ENCODE measurements around the gene ADCY2.

ADCY2 gene

GRCh38 chr5:7852542-7852941 is 456.6 kb downstream of the ADCY2 start:
- CTCF ChIA-PET, result interaction anchor here (0.6 to 1.0 kb wide), 2 partner anchors 592 to 1059 kb away, joined by 3 read pairs; no protein-coding TSS in a partner anchor
- TF ChIP-seq KLF10 (tag by site-specific recombination; IDR thresholded peaks at IDR 0.05) (no peak), PRDM1 (tag by site-specific recombination; IDR thresholded peaks at IDR 0.05) (peak; percentile 59), OSR2 (tag by site-specific recombination; IDR thresholded peaks at IDR 0.05) (no peak), MYNN (tag by site-specific recombination; IDR thresholded peaks at IDR 0.05; ENCODE audit: borderline replicate concordance) (peak; percentile 70; the same call in 1 of the 2 replicates), TSHZ1 (tag by site-specific recombination; IDR thresholded peaks at IDR 0.05; ENCODE audit: borderline replicate concordance) (no peak), ZNF335 (tag by site-specific recombination; conservative IDR thresholded peaks at IDR 0.05) (0 out of 2 replicates have a peak, but pooled peaks have one; percentile 13)
- Histone ChIP-seq H3K9me3 (ENCODE audit: control insufficient read depth, insufficient read depth, low read depth, low read length) (no peaks in the 10 kb centered on the region; the same call in 1 of the 2 replicates), H3K36me3 (ENCODE audit: control insufficient read depth in 2 of 2, insufficient read depth in 1 of 2, low read length in 2 of 2) (peaks cover 0 to 1% of the 10 kb centered on the region in 2 experiments; a peak in 1 of 3 replicates), H3K4me3 (ENCODE audit: low read depth, low read length) (no peak overlapping the region), H3K27ac (ENCODE audit: extremely low read depth, low read depth, low read length) (no peak overlapping the region), H3K4me1 (ENCODE audit: control insufficient read depth, insufficient read depth, low read length) (no peaks in the 10 kb centered on the region)
- POLR2A ChIA-PET, result no interaction called here

GRCh38 chr5:7852988-7853387 is 457.1 kb downstream of the ADCY2 start:
- H3K4me3 ChIP-seq (ENCODE audit: low read depth, low read length), result no peak overlapping the region
- H3K36me3 ChIP-seq (ENCODE audit: control insufficient read depth in 2 of 2, insufficient read depth in 1 of 2, low read length in 2 of 2), result peaks cover 0 to 6% of the 10 kb centered on the region in 2 experiments; a peak in 1 of 3 replicates
- no peaks in the 10 kb centered on the region for H3K4me1 ChIP-seq (ENCODE audit: control insufficient read depth, insufficient read depth, low read length)
- no peak overlapping the region for H3K27ac ChIP-seq (ENCODE audit: extremely low read depth, low read depth, low read length)
- POLR2A ChIA-PET, result no interaction called here
- CTCF ChIA-PET, result interaction anchor here (0.6 to 1.0 kb wide), 2 partner anchors 592 to 1058 kb away, joined by 3 read pairs; no protein-coding TSS in a partner anchor
- no peaks in the 10 kb centered on the region; the same call in 1 of the 2 replicates for H3K9me3 ChIP-seq (ENCODE audit: control insufficient read depth, insufficient read depth, low read depth, low read length)
- TF ChIP-seq ZNF792 (tag by site-specific recombination; IDR thresholded peaks at IDR 0.05) (no peak), ZBTB8A (tag by site-specific recombination; IDR thresholded peaks at IDR 0.05) (no peak), ZBTB10 (tag by site-specific recombination; IDR thresholded peaks at IDR 0.05) (no peak), ZNF473 (tag by site-specific recombination; IDR thresholded peaks at IDR 0.05) (no peak), ZSCAN5A (tag by site-specific recombination; IDR thresholded peaks at IDR 0.05) (no peak), PRDM1 (tag by site-specific recombination; IDR thresholded peaks at IDR 0.05) (no peak), KLF9 (tag by site-specific recombination; IDR thresholded peaks at IDR 0.05; ENCODE audit: low read depth) (no peak), ZBTB6 (tag by site-specific recombination; IDR thresholded peaks at IDR 0.05) (no peak), ZNF37A (tag by site-specific recombination; IDR thresholded peaks at IDR 0.05) (no peak), ZNF623 (tag by site-specific recombination; IDR thresholded peaks at IDR 0.05) (no peak), MEIS1 (CRISPR knock-in tag; IDR thresholded peaks at IDR 0.05; ENCODE audit: borderline replicate concordance) (no peak), ZNF626 (tag by site-specific recombination; IDR thresholded peaks at IDR 0.05) (no peak), ZFHX2 (tag by site-specific recombination; conservative IDR thresholded peaks at IDR 0.05) (no peak), BCL6B (tag by site-specific recombination; IDR thresholded peaks at IDR 0.05) (no peak)

All from HEK293 (cell line).